Erythroblast (primary cell): Measurements from ENCODE around the gene TCL1A.

Experiments
- GATA1 ChIP-seq: IDR thresholded peaks from 2 replicates; pipeline ENCODE4 v1.6.1; 2011; ENCODE audit warnings: low read depth, mild to moderate bottlenecking, control low read depth, low read length, moderate library complexity
- POLR2A ChIP-seq: IDR thresholded peaks from 2 replicates; pipeline ENCODE4 v1.6.1; 2011; ENCODE audit warnings: mild to moderate bottlenecking, low read length

GRCh38 chr14:95703805-95704204 lies 10.1 kb downstream of the TCL1A start:
- TF ChIP-seq POLR2A (no peak), GATA1 (no peak)
